Measurements from ENCODE around the gene DSE. TPM values are rescaled to one million over a fixed set of nuclear protein-coding genes. Genes with fewer than 3 reads are reported as not detected.

The DSE gene
- total RNA-seq, 1 experiment from 2014 or later = 5.4 TPM

DNA sequence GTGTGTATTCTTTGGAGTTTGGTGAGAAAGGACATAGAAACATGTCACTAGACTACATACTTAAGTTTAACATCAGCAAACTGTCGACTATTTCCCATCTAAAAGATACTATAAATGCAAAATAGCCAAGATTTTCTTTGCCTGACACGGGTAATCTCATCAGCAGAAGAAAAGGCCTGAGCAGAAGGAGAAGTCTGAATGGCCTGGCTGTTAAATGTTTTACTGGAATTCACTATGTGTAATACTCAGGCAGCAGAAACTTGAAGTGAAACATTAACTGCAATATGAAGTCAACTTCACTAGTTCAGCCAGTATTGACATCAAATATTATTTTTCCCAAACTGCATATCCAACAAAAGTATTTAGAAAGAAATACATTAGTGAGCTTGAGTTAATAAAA is 6.4 kb upstream of the DSE start:
- in situ Hi-C loops (cut with HindIII; ENCODE audit: low pct_unique_long_range_greater_than_20kb, low sequenced_read_pairs) = no loop called here
- H3K4me1 ChIP-seq (ENCODE audit: control insufficient read depth, insufficient read depth, low read length) = no peaks in the 10 kb centered on the region
- ATAC-seq (no peak), DNase-seq (ENCODE audit: low read depth, low spot score) (no peak)
- intact Hi-C loops (cut with micrococcal nuclease; ENCODE audit: unreplicated experiment) = no loop called here
- CTCF ChIA-PET = interaction anchor here (0.7 kb wide), 1 partner anchor 179 kb away, joined by 16 read pairs; no protein-coding TSS in a partner anchor
- H3K27me3 ChIP-seq (ENCODE audit: control insufficient read depth, insufficient read depth, low read length) = peaks cover 33% of the 10 kb centered on the region
- H3K4me3 ChIP-seq (ENCODE audit: low read depth in 2 of 2, low read length in 2 of 2) = no peak overlapping the region
- no TSS peak for BruUV-seq (replicated peaks)
- no peak overlapping the region for H3K27ac ChIP-seq (ENCODE audit: low read length)
- TF ChIP-seq SIN3A (IDR thresholded peaks at IDR 0.05; ENCODE audit: borderline replicate concordance, insufficient read depth, low read depth, low read length) = no peak
- no peak for TF ChIP-seq POLR2AphosphoS5 (IDR thresholded peaks at IDR 0.05; ENCODE audit: low read depth, low read length)
- no peak for TF ChIP-seq TCF7L2 (IDR thresholded peaks at IDR 0.05; ENCODE audit: low read depth, low read length)
- TF ChIP-seq REST (IDR thresholded peaks at IDR 0.05; ENCODE audit: insufficient read depth in 1 of 2, low read depth in 2 of 2, low read length in 1 of 2) = no peak
- TF ChIP-seq CTCF (IDR thresholded peaks at IDR 0.05) = no peak
- no peaks in the 10 kb centered on the region for H3K36me3 ChIP-seq (ENCODE audit: control insufficient read depth, insufficient read depth, low read length)
- H3K9me3 ChIP-seq (ENCODE audit: control insufficient read depth, insufficient read depth, low read depth, low read length) = no peaks in the 10 kb centered on the region
- POLR2A ChIA-PET = no interaction called here

DNA sequence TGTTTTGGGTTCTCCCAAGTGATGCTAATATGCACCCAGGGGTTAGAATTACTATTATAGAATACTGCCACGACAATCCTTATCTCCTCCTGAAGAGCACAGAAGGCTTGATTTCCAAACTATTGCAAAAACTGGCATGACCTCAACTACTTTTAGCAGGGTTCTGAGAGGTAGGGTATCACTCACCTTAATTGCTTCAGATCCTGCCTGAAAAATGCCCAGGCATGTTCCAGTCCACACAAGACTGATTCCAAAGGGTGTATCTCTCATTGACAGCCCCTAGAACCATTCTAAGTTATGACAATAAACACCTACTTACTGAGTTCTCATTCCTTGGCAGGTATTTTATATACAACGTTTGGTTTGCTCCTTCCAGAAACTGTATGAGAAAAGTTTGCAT is 5.0 kb upstream of the DSE start:
- in situ Hi-C loops (cut with HindIII; ENCODE audit: low pct_unique_long_range_greater_than_20kb, low sequenced_read_pairs) (no loop called here), intact Hi-C loops (cut with micrococcal nuclease; ENCODE audit: unreplicated experiment) (no loop called here)
- DNase-seq (ENCODE audit: low read depth, low spot score) (no peak), ATAC-seq (no peak)
- Histone ChIP-seq H3K9me3 (ENCODE audit: control insufficient read depth, insufficient read depth, low read depth, low read length) (no peaks in the 10 kb centered on the region), H3K4me1 (ENCODE audit: control insufficient read depth, insufficient read depth, low read length) (no peaks in the 10 kb centered on the region), H3K36me3 (ENCODE audit: control insufficient read depth, insufficient read depth, low read length) (no peaks in the 10 kb centered on the region), H3K4me3 (ENCODE audit: low read depth in 2 of 2, low read length in 2 of 2) (no peak overlapping the region), H3K27ac (ENCODE audit: low read length) (no peak overlapping the region), H3K27me3 (ENCODE audit: control insufficient read depth, insufficient read depth, low read length) (peaks cover 41% of the 10 kb centered on the region)
- ChIA-PET CTCF (no interaction called here), POLR2A (no interaction called here)
- no TSS peak for BruUV-seq (replicated peaks)
- TF ChIP-seq CTCF (IDR thresholded peaks at IDR 0.05) (no peak), TCF7L2 (IDR thresholded peaks at IDR 0.05; ENCODE audit: low read depth, low read length) (no peak), SIN3A (IDR thresholded peaks at IDR 0.05; ENCODE audit: borderline replicate concordance, insufficient read depth, low read depth, low read length) (no peak), POLR2AphosphoS5 (IDR thresholded peaks at IDR 0.05; ENCODE audit: low read depth, low read length) (no peak), REST (IDR thresholded peaks at IDR 0.05; ENCODE audit: insufficient read depth in 1 of 2, low read depth in 2 of 2, low read length in 1 of 2) (no peak)

Data from Panc1 (cell line).